HG02588 (cell line): Measurements from ENCODE around the gene FBXL17.
A peak's percentile ranks its signal among the peaks of the same experiment; 100 is the strongest.

ENCODE experiments used
- ATAC-seq: cut with Tn5 transposase; IDR thresholded peaks from one replicate; pipeline ENCODE4 v1.9.1; 2021; ENCODE audit warnings: mild to moderate bottlenecking, moderate library complexity; ENCODE audit not compliant: unreplicated experiment

Gene FBXL17

DNA sequence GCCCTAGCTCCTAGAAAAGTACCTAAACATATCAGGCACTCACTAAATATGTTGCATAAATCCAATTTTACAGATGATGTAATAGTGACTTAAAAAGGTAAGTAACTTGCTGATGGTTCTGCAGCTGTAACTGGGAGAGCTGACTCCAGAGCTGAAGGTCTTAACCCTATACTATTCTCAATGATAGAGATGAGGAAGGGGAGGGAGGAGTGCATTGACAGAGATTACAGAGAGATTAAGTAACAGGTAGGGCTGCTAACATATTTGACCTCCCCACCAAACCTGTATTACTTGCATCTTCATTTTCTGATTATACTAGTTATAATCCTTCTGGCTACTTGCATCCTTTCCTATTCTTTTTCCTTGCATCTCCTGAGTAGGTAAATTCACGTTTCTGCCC, 455.8 kb downstream of the FBXL17 start:
- no peak for ATAC-seq

- ATAC-seq = no peak
These were observed 456.7 kb downstream of the FBXL17 start for GRCh38 chr5:107925200-107925599.

GRCh38 chr5:107919969-107920368, 461.9 kb downstream of the FBXL17 start:
- peak; percentile 69 for ATAC-seq

DNA sequence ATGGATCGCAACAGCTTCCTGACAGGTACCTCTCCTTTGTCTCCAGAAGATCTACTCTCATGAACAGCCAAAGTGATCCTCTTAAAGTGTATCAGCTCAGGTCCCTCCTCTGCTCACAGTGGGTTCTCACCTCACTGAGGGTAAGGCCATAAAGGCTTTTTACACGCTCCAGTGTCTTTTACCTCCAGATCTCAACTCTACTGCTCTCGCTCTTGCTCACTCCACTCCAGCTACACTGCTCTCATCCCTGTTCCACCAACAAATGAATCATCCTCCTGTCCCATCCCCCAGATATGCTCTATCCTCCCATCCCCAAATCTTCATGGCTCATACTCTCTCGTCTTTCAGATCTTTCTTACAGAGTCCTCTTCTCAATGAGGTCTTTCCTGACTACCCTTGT, 462.5 kb downstream of the FBXL17 start:
- ATAC-seq = no peak

DNA sequence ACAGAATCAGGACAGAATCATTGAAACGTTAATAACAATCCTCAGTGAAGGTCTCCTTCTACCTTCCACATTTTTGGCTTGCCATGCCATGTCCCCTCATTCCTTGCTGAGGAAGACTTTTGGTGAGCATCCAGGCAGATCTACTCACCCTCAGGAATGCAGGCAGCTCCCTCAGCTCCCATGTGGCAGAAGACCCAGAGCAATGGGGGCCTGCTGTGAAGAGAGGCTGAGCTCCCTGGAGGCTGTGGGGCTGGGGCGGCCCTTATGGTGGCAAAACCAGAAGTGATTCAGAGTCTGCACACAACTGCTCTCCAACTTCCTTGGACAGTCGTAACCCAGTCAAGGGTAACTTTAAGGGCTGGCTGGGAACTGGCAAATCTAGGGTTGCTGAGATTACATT, 463.9 kb downstream of the FBXL17 start:
- ATAC-seq = no peak

DNA sequence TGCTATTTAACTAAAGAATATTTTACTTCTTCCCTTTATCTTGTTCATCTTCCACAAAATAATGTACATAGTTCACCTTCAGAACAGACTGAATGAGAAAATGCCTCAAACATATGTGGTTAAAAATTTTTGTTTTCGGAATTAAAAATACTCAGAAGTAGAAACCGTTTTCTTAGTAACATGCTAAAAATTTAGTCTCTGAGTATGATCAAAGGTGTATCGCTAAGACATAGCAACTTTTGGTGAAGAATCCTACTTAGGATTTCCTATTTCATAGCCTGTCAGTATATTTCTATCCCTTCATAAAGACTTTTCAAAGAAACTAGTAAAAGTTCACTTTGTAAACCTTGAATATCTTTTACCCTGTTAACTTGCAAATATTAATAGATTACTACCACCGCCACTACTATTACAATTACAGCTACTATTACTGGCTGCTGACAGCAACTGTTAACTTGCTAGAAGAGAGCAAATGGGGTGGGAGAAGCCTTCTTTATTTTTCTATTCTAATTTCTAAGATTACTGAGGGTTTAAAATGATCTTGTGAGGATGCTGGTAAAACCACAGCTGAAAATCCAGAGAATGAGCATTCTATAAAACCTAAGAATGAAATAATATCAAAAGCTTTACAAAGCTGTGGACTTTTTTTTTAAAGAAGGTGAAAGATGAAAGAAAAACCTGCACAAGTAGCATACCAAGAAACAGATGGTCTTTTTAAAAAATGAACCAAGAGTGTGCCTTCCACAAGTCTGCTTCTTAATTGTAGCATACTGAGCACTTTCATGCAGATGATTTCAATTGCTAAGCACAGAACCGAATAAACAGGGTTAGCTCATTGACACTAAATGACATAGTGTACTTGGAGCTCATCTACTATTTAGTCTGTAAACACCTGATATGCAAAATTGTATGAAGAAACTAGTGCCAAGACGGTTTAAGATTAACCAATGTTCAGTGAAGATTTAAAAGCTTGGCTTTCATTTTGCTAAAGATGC, 464.9 kb downstream of the FBXL17 start:
- ATAC-seq = no peak

DNA sequence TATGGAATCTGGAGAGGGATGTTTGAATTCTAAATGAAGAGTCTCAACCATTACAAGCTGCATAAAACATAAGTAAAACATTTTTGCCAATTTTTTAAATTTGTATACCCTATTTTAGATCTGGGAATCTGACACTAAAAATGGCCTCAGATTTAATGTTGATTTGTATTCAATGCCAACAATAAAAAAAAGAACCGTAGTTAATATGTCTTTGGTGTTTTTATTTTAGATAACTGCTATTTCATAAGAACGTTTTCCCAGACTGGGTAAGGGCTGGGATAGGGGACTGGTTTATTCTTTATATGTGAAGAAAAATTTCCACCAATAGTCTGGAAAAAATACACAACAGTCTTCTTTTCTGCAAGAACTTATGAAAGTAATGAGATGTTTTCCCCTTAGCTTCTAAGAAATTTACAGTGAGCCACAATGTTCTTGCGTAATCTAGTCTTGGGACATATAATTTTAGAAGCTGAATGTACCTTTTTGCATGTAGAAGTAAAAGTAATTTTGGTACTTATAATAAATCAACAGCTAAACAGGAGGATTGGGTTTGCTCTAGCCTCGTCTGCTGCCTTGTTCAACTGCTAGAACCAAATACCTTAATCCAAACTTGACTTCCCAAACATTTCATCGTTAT, 466.6 kb downstream of the FBXL17 start:
- no peak for ATAC-seq

- no peak for ATAC-seq
These were observed 468.4 kb downstream of the FBXL17 start for GRCh38 chr5:107913494-107913893.

DNA sequence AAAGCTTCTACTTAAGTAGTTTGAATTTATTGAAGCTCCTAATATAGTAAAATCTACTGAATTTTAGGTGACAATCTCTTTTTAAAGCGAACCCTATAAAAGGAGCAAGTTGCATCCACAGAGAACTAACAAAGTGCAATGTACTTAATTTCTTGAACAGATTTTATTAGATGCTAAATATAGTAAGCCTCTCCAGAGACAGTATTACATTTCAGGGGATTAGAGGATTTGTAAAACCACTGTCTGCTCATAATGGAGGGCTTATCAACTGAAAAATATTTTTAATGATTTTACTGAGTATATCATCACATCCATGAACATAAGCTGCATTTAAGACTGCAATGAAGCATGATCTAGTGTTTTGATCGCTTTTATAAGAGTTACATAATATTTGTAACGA, 481.2 kb downstream of the FBXL17 start:
- no peak for ATAC-seq

GRCh38 chr5:107894361-107894760, 487.5 kb downstream of the FBXL17 start:
- no peak for ATAC-seq

DNA sequence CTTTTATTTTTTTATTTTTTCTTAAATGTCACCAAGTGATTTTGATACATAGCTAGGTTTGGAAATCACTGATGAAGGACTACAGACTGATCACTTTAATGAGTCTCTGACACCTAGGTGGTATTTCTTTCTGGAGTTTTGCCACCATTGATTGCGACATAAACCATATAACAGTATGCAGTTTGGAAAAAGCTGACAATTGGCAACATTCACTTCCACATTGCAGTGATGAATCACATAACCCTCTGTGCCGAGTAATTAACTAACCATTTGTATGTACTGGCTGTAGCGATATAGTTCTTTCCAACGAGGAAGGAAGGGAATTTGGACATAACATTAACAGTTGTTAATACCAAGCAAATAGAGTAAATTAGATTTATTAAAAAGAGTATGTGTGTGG, 488.3 kb downstream of the FBXL17 start:
- no peak for ATAC-seq

- ATAC-seq = no peak
These were observed 492.5 kb downstream of the FBXL17 start for GRCh38 chr5:107889387-107889786.

DNA sequence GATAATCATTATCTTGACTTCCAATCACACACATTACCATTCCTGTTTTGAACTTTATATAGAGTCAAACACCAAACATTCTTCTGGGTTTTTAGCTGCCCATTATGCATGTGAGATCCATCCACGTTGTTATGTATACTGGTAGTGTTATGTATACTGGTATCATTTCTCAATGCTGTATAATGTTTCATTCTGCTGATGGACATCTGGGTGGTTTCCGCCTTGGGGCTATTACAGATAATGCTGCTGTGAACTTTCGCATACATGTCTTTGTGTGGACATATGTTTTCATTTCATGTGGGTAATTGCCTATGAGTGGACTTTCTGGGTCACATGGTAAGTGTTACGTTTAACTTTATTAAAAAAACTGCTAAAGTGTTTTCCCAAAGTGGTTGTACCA, 493.4 kb downstream of the FBXL17 start:
- ATAC-seq = no peak

DNA sequence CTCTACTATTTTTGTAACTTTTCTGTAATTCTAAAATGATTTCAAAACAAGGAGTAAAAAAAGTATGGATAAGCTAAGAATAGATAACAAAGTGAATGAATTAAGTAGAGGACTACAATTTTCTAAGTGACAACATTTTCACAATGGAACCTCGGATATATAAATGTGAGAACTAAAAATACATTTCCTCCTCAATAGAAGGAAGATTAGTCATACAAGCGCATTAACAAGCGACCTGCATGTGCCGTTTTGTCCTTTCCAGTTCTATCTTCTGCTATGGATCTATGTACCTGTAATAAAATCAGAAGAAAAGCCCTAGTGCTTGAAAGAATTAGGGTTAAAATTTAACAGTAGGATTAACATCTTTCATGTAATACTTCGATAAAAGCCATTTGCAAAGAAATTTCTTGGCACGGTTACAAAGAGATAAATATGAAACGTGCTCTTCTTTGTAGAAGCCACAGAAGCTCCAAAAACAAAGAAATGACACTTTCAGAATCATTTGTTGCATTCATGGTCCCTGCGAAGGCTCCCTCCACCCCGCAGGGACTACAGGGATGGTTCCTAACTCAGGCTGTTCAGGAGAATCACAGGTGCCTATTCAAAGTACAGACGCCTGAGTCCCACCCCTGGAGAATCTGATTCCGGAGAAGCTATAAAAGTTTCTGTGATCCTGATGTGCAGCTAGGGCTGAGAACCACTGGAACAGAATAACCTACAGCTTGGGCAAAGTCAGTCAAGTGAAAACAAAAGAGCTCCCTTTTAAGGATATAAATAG, 494.5 kb downstream of the FBXL17 start:
- ATAC-seq = no peak

DNA sequence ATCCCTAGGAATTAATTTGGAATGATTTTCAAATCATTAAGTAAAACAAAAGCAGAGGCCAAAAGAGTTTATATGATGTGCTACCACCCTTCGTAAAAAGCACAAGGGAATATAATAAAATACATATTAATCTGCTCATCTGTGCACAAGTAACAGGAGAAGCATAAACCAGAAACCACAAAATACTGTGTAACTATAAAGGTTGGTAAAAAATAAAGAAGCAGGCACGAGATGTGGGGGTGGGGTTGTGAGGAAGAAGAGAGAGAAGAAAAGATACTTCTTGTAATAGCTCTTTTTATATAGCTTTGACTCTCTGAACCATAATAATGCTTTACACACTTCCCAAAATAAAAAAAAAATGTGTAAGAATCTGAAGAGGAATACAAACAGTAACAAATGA, 496.3 kb downstream of the FBXL17 start:
- ATAC-seq = no peak

DNA sequence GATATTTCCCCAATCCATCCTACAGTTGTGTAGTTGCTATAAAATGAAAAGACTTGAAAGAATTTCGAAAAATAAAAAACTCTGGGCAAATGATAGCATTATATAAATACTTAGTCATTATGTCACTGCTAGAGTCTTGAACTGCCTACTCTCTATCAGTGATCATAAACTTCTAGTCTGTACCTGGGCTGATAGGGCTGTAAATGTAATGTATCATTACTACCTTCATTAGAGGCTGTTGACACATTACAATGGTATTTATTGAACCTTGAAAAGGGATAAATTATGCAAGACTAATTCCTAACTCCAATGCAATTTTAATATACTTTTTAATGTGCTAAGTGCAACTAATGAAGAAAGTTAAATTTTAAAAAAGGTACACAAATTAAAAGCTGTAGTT, 497.0 kb downstream of the FBXL17 start:
- ATAC-seq = no peak

DNA sequence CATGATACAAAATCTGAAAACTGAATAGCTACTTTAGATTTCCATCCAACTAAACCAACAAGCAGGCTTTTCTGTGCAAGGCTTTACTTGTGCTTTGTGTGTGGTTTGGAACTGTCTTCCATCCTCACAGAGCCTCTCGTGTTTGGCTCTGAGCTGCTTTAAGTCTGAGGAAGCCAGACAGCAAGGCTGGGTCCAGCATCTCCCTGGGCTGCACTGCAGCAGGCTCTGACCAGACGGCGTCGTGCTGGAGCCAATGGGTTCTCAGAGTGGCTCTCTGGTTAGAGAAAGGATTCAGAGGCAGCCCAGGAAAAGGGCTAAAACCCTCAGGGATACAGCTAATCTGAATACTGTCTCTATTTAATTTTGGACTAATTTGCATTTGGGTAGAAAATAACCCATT, 503.2 kb downstream of the FBXL17 start:
- no peak for ATAC-seq

GRCh38 chr5:107876906-107877305, 505.0 kb downstream of the FBXL17 start:
- ATAC-seq = no peak

DNA sequence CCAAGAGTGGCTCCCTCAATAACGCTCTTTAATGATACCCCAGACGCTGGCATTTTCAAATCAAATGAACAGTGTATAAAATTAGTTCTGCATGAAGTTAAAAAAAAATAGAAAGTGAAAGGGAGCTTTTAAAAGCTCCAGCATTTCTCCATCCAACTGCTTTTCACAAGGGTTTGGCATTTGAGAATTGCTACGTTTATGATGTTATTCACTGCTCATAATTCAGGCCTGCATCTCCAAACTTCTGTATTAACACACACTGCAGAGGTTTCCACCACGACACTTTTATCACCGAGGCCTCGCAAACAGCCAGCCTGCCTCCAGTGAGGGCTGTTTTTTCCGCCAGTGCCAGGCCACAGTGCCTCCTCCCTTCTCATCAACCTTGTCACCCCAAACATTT, 505.6 kb downstream of the FBXL17 start:
- no peak for ATAC-seq

GRCh38 chr5:107875833-107876232, 506.1 kb downstream of the FBXL17 start:
- ATAC-seq = no peak

DNA sequence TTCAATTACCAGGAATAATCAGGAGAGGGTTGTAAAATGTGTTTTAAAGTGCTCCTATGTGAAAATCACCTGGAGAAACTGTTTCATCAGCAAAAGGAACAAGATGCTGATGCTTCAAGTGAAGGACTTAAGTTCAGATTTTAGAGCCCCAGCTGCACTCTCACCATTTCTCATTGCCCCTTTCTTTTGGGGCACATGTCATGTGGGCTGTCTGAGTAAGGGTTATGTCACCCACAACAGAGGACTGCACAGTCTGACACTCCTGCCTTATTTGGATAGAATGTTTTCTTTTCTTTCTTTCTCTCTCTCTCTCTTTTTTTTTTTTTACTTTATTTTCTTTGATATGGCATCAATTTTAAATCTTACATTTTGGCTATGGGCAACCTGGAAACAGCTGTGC, 507.1 kb downstream of the FBXL17 start:
- ATAC-seq = no peak

- ATAC-seq = no peak
These were observed 508.0 kb downstream of the FBXL17 start for GRCh38 chr5:107873877-107874276.
